Uterus (tissue), 4 donors: Measurements from ENCODE around the gene PAX3. TPM values are rescaled to one million over a fixed set of nuclear protein-coding genes. Genes with fewer than 3 reads are reported as not detected.

Experiments used
- DNase-seq, 2 donors: peaks; one replicate each; pipeline ENCODE4 v3.0.0-alpha.2; 2019 to 2020
- H3K27ac ChIP-seq, 2 donors: fragments of 200-600 bp; sonication (generic); 1 replicate in 1 of 2; 2 replicates in 1 of 2; pipeline ENCODE4 v1.5.1; 2016 to 2018
- H3K27me3 ChIP-seq, 2 donors: fragments of 200-600 bp; sonication (generic); one replicate each; pipeline ENCODE4 v1.5.1; 2018 to 2019; ENCODE audit warnings: control low read depth in 1 of 2
- H3K36me3 ChIP-seq, 2 donors: fragments of 200-600 bp; sonication (generic); one replicate each; pipeline ENCODE4 v1.5.1; 2019; ENCODE audit warnings: control low read depth in 1 of 2
- H3K4me1 ChIP-seq, 2 donors: fragments of 200-600 bp; sonication (generic); one replicate each; pipeline ENCODE4 v1.5.1; 2018 to 2019; ENCODE audit warnings: control low read depth in 1 of 2
- H3K4me3 ChIP-seq, 2 donors: fragments of 200-600 bp; sonication (generic); 1 replicate in 1 of 2; 2 replicates in 1 of 2; pipeline ENCODE4 v1.5.1; 2018 to 2019; ENCODE audit warnings: mild to moderate bottlenecking in 1 of 2
- H3K9me3 ChIP-seq, 2 donors: fragments of 200-600 bp; sonication (generic); one replicate each; pipeline ENCODE4 v1.5.1; 2019; ENCODE audit warnings: control low read depth in 1 of 2
- POLR2A ChIP-seq, 2 donors: fragments of 450-650 bp; IDR thresholded peaks; one replicate each; pipeline ENCODE4 v1.6.1; 2016; ENCODE audit warnings: antibody characterized with exemption in 2 of 2, mild to moderate bottlenecking in 1 of 2, moderate library complexity in 1 of 2
- intact Hi-C: fragments of 100-400 bp; cut with DNase I; formaldehyde crosslinking; loops from one replicate; pipeline ENCODE4 v1.15.1; 2023; ENCODE audit warnings: low total_unique reads
- total RNA-seq, 4 donors: library from RNA; depleted of rRNA in 3 of 4; stranded (reverse); fragments of >200 nt in 3 of 4; gene quantifications; one replicate each; pipeline versions ENCODE4 v1.1.0 to v1.2.4, GENCODE V29; 2014 to 2023
- TF ChIP-seq, protein P1 (sequence below), 4 experiments: fragments of 200-600 bp in 2 of 4; fragments of 450-650 bp in 2 of 4; sonication (generic) in 2 of 4; IDR thresholded peaks; one replicate each; pipeline ENCODE4 v1.5.1; 2016 to 2019; ENCODE audit warnings: antibody characterized with exemption in 4 of 4, mild to moderate bottlenecking in 2 of 4, moderate library complexity in 1 of 4
- donor health status: DM: yes; HTN: yes; CAD: no.

PAX3 gene
- total RNA-seq, 4 donors from 2014 or later = not detected

DNA sequence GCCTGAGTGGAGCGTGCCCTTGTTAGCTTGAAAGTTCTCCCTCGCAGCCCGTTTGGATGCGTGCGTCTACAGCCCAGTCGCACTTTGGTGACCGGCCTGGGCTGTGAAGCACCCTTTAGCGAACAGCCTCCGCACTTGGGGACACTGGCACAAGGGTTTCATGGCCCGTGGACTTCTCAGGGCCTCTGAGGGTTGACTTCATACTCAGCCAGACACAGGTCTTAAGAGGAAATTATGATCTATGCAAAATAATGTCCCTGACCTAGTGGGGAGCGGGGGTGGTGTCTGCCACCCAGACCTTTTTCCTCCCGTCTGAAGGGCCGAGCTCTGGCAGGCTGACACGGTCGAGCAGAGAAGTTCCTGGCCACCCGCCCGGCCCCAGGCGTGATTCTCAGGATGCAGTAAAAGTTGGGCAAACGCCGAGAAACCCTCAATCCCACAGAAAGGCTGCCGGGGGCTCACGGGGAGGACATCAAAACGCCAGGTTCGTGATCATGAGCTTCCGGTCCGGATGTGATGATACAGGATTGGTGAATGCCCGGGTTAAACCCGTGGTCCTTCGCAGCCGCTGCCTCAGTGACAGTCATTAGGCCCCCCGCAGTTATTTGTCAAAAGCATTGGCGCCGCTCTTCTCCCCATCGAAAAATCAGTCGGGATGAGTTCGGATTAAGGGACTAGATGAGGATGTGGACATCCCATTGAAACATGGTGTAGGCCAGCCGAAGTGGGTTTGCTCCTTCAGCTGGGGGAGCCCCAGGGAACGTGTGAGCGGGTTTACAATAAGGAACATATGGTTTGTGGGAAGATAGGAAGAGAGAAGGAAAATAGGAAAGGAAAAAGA, 3.6 kb upstream of the PAX3 start:
- H3K4me3 ChIP-seq = no peak overlapping the region
- no peak for DNase-seq
- no peak for TF ChIP-seq POLR2A (IDR thresholded peaks at IDR 0.05)
- TF ChIP-seq, protein P1, sequence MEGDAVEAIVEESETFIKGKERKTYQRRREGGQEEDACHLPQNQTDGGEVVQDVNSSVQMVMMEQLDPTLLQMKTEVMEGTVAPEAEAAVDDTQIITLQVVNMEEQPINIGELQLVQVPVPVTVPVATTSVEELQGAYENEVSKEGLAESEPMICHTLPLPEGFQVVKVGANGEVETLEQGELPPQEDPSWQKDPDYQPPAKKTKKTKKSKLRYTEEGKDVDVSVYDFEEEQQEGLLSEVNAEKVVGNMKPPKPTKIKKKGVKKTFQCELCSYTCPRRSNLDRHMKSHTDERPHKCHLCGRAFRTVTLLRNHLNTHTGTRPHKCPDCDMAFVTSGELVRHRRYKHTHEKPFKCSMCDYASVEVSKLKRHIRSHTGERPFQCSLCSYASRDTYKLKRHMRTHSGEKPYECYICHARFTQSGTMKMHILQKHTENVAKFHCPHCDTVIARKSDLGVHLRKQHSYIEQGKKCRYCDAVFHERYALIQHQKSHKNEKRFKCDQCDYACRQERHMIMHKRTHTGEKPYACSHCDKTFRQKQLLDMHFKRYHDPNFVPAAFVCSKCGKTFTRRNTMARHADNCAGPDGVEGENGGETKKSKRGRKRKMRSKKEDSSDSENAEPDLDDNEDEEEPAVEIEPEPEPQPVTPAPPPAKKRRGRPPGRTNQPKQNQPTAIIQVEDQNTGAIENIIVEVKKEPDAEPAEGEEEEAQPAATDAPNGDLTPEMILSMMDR (IDR thresholded peaks at IDR 0.05) = no peak
- H3K4me1 ChIP-seq = peaks cover 0 to 8% of the 10 kb centered on the region in 2 donors
- H3K9me3 ChIP-seq = no peaks in the 10 kb centered on the region
- H3K27me3 ChIP-seq = peaks cover 32 to 97% of the 10 kb centered on the region in 2 donors
- no peaks in the 10 kb centered on the region for H3K36me3 ChIP-seq
- no peak overlapping the region for H3K27ac ChIP-seq
- intact Hi-C loops = no loop called here

- no peak overlapping the region for H3K27ac ChIP-seq
- H3K4me3 ChIP-seq = no peak overlapping the region
- intact Hi-C loops = no loop called here
- no peaks in the 10 kb centered on the region for H3K9me3 ChIP-seq
- TF ChIP-seq, protein P1 (IDR thresholded peaks at IDR 0.05) = no peak
- no peak for TF ChIP-seq POLR2A (IDR thresholded peaks at IDR 0.05)
- no peaks in the 10 kb centered on the region for H3K36me3 ChIP-seq
- DNase-seq = no peak
- peaks cover 36 to 97% of the 10 kb centered on the region in 2 donors for H3K27me3 ChIP-seq
- H3K4me1 ChIP-seq = peaks cover 0 to 8% of the 10 kb centered on the region in 2 donors
Observed at GRCh38 chr2:222301796-222302118, 3.0 kb upstream of the PAX3 start.

DNA sequence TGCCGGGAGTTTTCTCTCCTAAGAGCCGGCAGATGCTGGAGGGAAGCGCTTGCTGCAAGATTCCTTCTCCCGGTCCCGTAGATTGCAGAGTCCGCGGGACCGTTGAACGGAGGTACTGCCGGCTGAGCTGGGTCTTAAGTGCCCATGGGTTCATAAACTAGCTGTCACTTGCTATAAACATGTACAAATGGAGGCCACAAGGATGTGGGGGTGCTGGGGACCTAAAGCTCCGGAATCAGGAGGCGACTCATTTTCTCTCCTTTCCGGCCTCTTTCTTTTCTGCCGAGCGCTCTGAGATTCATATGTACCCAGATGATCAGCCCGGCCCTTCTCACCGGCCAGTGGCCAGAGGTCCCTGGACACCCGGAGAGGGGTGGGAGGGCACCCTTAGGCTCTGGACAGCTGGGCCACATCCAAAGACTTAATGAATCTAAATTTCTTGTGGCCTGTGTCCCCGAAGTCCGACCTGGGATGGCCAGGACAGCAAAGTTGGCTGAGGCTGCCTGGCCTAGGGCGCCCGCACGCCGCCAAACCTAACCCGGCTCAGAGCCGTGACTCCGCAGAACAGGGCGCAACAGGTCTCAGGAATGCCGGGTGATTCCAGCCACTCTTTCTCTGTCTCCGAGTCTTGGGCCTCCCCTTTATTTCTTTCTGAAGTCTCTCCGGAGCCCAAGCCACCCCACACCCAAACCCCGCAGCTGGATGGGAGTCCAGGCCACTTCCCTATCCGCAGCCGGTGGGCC, 2.4 kb upstream of the PAX3 start:
- intact Hi-C loops = no loop called here
- Histone ChIP-seq H3K9me3 (no peaks in the 10 kb centered on the region), H3K27me3 (peaks cover 38 to 97% of the 10 kb centered on the region in 2 donors), H3K36me3 (no peaks in the 10 kb centered on the region), H3K4me1 (peaks cover 0 to 8% of the 10 kb centered on the region in 2 donors), H3K4me3 (no peak overlapping the region), H3K27ac (no peak overlapping the region)
- TF ChIP-seq POLR2A (IDR thresholded peaks at IDR 0.05) = no peak
- TF ChIP-seq, protein P1 (IDR thresholded peaks at IDR 0.05) = no peak
- no peak for DNase-seq

DNA sequence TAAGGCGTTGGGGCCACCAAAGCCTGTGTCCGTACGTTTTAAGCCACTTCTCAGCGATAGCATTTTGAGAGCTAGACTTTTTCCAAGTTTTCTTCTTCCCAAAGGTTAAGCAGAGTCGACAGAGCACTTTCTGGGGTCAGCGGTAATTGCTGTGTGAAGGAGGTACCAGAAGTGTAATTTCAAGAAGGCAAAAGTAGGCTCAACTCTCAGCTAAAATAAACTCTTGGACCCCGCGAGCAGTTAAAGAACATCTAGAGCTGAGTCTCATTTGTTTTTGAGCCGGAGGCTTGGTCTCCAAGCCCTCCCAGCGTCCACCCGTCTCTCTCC, 1.9 kb upstream of the PAX3 start:
- Histone ChIP-seq H3K9me3 (no peaks in the 10 kb centered on the region), H3K27me3 (peaks cover 43 to 98% of the 10 kb centered on the region in 2 donors), H3K27ac (no peak overlapping the region), H3K4me1 (peaks cover 0 to 8% of the 10 kb centered on the region in 2 donors), H3K4me3 (no peak overlapping the region), H3K36me3 (no peaks in the 10 kb centered on the region)
- DNase-seq = no peak
- intact Hi-C loops = no loop called here
- no peak for TF ChIP-seq POLR2A (IDR thresholded peaks at IDR 0.05)
- TF ChIP-seq, protein P1 (IDR thresholded peaks at IDR 0.05) = no peak
